ENCODE results near the gene LSM4.
A peak's percentile ranks its signal among the peaks of the same experiment; 100 is the strongest.

The LSM4 gene

DNA sequence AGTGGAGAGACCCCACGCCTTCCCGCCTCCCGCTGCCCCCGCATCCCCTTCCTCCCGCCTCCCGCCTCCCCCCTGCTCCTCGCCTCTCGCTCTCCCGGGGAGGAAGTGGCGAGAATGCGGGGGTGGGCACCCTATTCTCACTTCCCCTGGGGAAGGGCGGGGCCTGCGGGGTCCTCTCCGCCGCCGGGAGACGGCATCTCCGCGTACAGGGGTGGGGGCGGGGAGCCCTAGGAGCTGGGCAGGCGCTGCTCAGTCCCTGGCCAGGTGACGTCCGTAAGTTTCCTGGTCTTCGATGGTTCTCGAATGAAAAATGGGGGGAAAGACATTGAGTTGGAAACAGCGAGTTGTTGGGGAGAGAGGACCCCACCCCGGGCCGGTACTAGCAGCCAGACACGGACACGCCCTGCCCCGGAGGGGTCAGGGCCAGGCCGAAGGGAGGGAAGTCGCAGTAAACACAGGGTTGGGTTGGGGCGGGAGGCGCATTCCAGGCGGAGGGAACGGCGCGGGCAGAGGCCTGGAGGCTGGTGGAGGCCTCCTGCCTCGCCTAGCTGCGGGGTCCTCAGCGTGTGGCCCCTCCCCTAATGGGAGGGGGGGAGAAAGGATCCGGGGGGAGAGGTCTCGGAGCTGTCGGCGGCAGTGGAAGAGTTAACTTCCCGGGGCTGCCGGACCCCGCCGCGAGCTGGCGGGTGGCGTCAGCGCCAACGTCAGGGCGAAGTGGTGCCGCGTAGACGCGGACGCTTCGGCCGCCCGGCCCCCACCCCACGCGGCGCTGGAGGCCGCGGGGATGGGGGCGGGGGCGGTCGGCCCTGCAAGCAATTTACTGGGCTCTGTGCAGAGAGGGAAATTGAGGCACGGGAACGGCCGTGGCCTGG lies 31.1 kb downstream of the LSM4 start:
- peak; percentile 92 for DNase-seq

DNA sequence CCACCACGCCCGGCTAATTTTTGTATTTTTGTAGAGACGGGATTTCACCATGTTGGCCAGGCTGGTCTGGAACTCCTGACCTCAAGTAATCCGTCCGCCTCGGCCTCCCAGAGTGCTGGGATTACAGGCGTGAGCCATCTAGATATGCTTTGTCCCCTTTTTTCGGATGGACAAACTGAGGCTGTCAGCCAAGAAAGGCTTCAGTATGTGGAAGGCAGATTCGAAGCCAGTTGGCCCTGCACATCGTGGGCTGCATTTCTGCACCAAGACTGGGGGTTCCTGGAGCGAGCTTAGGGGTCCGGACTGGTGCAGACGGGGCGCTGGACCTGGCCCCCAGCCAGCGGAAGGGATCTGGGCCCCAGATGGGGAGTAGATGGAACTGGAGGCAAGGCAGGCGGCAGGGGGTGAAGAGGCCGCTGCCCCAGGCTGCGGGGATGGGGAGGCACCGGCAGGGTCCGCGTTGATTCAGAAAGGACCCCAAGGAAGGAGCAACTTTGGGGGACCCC lies 31.8 kb downstream of the LSM4 start:
- peak; percentile 51 for DNase-seq

GRCh38 chr19:18290302-18291018 lies 32.4 kb downstream of the LSM4 start:
- DNase-seq: no peak

DNA sequence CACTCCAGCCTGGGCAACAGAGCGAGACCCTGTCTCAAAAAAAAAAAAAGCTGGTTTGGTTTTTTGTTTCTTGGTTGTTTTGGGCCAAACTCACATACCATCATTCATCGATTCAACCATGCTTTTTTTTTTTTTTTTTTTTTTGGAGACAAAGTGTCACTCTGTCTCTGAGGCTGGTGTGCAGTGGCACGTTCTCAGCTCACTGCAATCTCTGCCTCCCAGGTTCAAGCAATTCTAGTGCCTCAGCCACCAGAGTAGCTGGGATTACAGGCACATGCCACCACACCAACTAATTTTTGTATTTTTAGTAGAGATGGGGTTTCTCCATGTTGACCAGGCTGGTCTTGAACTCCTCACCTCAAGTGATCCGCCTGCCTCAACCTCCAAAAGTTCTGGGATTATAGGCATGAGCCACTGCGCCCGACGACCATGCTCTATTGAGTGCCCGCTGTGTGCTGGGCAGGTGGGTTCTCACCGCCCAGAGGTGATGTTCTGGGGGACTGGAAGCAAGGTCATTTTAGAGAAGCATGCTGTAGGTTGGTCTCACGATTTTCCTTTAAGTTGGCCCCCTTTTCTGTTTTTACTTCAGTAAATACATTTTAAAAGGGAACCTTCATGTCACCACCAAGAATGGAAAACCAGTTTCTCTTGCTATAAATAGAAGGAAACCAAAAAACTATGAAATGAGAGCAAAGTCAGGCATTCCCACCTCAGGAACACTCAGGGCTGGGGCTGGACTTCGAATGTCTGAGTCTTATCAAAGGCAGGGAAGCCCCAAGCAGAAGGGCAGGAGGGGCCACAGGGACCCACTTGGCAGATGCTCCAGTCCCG lies 33.2 kb downstream of the LSM4 start:
- DNase-seq: no peak

DNA sequence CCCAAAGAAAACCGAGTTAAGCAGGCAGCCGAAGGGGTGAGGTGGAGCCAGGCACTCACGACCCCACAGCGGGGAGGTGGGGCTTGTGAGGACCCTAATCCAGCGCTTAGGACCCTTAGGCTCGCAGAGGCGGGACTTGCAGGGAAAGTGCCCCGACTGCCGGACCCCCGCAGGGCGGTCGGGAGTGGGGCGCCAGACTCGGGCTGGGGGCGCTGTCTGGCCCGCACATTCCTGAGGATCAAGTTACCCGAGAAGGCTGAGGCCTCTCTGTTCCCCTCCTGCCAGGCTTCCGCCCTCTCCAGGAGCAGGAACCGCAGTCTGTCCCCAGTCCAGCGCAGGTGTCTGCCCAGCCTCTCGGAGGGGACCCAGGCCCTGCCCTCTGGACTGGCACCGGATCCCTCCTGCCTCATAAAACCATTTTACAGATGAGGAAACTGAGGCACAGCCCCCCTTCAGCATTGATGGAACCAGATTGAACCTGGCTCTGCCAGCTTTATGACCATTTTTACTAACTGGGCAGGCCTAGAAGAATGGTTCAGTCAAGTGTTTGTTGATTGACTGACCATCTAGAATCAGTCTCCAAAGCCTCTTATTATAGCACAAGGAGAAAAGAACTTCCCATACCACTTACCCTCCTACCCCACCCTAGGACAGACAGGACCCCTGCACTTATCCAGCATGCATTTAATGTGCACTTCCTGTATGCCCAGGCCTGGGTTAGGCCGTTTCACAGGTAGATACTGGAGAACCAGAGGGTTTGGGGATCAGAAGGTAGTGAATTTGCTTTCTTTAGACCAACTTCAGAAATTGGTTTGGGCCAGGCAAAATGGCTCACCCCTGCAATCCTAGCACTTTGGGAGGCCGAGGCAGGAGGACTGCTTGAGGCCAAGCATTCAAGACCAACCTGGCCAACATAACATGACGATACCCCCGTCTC lies 34.8 kb downstream of the LSM4 start:
- DNase-seq: peak; percentile 65

GRCh38 chr19:18286973-18287635 lies 35.8 kb downstream of the LSM4 start:
- DNase-seq: no peak

- no peak for DNase-seq
These were observed 38.0 kb downstream of the LSM4 start for GRCh38 chr19:18284712-18285360.

GRCh38 chr19:18283338-18283737 lies 39.5 kb downstream of the LSM4 start:
- no peak for DNase-seq

DNA sequence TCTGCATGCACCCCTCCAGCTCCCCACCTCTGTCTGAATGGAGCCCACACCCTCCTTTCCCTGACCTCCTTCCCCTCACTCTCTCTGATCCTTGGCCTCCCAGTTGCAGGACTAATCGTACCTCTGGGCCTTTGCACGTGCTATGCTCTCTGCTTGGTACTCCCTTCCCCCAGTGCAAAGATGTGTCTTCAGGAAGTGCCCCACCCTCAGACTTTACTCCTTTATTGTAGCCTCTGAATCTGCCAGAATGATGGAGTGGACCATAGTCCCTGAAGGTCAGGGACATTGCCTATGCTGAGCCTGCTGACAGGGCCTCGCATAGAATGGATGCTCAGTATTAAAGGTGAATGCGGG lies 40.1 kb downstream of the LSM4 start:
- DNase-seq: no peak

DNA sequence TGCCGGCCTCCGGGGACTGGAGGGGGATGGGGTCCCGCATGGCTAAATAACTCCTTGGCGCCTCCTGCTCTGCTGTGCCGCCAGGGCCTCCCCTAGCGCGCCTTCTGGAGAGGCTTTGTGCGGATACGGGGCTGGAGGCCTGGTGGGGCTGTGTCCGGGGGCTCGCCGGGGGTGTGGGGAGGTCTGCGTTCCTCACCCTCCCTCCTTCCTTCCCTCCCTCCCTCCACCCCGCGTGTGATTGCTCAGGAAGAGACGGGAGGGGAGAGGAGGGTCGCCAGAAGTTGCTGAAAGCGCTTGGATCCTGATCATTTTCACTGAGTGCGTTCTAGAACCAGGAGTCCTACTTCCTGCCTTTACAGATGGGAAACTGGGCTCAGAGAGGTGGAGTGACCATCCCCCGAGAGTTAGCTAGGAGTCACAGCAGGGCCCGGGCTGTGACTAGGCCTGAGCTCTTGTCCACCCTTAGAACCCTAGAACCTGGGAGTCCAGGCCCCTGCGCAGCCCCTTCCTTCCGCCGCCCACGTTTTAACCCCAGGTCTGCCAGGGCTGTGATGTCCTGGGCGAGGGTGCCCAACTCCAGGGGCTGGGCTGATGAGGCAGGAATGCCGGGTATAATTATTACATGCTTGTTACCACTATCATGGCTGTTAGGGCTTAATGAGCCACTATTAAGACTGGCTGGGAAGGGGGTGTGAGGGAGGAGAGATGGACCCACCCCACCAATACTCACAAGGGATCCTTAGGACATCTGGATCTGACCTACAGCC lies 40.7 kb downstream of the LSM4 start:
- DNase-seq: peak; percentile 96

DNA sequence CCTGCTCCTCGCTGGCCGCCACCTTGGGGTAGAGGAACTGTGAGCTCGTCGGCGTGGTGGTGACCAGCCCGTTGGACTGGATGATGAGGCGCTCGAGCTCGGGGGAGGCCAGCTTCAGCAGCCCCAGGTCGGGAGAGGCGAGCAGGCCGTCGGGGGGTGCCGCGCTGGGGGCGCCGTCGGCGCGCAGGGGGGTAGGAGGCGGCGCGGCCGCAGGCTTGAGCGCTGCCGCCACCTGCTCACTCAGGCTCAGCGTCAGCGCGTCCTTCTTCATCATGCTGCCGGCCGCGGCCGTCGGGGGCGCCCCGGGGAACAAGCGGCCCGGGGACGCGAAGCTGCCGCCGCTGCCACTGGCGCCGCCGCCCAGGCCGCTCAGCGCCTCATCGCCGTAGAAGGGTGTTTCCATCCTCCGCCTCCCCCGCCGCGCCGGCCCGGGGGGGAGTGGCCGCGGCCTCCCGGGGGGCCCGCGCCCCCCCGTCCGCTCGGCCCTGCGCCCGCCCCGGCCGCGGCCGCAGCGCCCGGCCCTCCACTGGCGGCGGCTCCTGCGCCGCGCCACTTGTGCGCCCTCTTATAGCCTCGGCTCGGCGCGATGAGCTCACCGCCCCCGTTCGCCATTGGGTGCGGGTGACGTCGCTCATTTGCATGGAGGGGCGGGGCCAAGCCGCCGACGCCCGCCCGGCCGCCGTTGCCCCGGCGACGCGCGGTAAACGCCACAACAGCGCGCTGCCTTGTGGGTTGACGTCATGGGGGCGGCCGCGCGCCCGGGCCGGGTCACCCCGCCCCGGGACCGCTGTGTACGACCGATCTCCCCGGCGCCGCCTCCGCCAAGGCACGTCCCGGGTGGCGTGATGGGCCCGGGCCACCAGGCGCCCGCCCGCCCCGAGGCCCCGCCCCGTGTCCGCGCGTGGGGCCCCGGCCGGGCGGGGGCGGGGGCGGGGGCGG lies 41.5 kb downstream of the LSM4 start, which contains the start of gene JUND:
Gene JUND, minus strand, starts transcription at position 541 of the 939 bp plus-strand sequence. Its CDS starts 138 bp downstream, at position 403.
- DNase-seq: peak; percentile 98

- DNase-seq: peak; percentile 86
These were observed 42.4 kb downstream of the LSM4 start for GRCh38 chr19:18280247-18281081.

- DNase-seq: peak; percentile 96
These were observed 43.2 kb downstream of the LSM4 start for GRCh38 chr19:18279516-18280246.

DNA sequence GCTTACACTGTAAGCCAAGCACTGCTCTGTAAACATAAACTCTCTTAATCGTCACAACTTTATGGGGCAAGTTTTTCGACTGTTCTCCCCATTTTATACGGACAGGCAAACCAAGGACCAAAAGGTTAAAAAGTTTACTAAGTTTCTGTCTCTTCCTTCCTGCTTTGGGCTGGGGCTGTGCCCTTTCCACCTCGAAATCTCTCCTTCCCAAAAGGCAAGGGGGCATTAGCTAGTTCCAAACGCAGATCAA lies 43.7 kb downstream of the LSM4 start:
- DNase-seq: no peak

DNA sequence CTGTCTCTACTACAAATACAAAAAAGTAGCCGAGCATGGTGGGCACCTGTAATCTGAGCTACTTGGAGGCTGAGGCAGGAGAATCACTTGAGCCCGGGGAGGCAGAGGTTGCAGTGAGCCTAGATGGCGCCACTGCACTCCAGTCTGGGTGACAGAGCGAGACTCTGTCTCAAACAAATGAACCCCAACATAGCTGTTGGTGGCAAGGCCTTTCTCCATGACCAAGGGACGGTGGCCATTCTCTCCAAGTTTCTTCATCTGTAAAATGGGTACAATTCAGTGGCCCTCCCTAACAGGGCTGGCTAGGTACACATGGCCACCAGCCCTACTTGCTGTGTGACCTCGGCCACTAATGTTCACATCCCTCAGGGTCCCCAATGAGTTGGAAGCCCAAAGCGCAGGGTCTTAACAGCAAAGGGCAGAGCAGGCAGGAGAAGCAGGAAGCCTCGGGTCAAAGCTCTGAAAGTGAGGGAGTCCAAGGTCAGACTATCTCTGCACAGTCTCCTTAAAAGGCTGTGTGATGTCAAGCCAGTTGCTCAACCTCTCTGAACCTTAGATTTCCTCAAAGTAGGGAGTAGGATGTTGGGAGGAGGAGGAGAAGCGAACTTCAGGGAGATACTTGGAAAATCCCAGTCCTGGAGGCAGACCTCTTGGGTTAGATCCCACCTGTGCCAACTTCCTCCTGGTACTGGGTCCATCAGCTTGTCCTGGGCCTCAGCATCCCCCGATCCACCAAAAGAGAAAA lies 44.2 kb downstream of the LSM4 start:
- DNase-seq: no peak

DNA sequence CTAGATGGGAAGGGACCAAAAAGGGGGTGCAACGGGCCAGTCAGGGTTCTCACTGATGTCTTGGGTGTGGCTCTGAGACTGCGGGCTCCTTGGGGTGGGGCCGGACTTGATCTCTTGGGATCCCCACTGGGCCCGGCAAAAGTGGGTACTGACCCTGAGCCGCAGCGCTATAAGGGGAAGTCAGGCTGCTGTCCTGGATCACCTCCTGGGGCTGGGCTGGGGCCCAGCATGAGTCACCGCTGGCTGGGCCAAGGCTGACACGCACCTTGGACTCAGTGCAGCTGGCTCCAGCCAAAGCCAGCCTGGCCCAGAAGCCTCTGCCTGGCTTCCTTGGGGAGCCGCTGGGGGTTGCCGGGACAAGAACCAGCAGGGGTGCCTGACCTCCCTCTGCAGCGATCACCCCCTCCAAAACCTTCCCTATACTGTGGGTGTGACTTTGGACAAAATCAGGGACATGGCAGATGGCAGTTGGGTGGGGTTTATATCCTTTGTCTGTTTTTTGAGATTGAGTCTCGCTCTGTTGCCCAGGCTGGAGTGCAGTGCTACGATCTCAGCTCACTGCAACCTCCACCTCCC lies 48.0 kb downstream of the LSM4 start:
- DNase-seq: peak; percentile 92

Data from right hindlimb (tissue), 1 donor.